Hematopoietic multipotent progenitor cell treated with erythropoietin and hydrocortisone succinate and interleukin-3 and kit ligand, for 6 days (in vitro differentiated cells): Measurements from ENCODE around the gene NSA2.
"Not testable (repeated sequence)": the region's sequence is repeated elsewhere in the genome, so short reads cannot be mapped to it uniquely, and the experiment has no call there.

ENCODE experiments used
- DNase-seq: peaks from one replicate; pipeline ENCODE4 v3.0.0-alpha.2; 2015

Gene NSA2

GRCh38 chr5:74766849-74767578, at the start of gene NSA2, which contains the start of gene GFM2:
Gene NSA2 (plus strand): TSS chr5:74767249. CDS start chr5:74767361, 112 bp downstream.
Gene GFM2 (minus strand): TSS chr5:74767117. CDS start chr5:74763742, 3,375 bp downstream.
- DNase-seq, result peak; percentile 98

GRCh38 chr5:74717596-74717995, 49.5 kb upstream of the NSA2 start:
- DNase-seq, result no peak

- peak; percentile 46 for DNase-seq
Observed at GRCh38 chr5:74722271-74722670, 44.8 kb upstream of the NSA2 start.

GRCh38 chr5:74725331-74725730, 41.7 kb upstream of the NSA2 start:
- peak; percentile 42 for DNase-seq

- no peak for DNase-seq
Observed at GRCh38 chr5:74736759-74737158, 30.3 kb upstream of the NSA2 start.

GRCh38 chr5:74738406-74738805, 28.6 kb upstream of the NSA2 start:
- DNase-seq, result no peak

GRCh38 chr5:74748742-74749141, 18.3 kb upstream of the NSA2 start:
- DNase-seq, result not testable (repeated sequence)

GRCh38 chr5:74761241-74761640, 5.8 kb upstream of the NSA2 start:
- no peak for DNase-seq

GRCh38 chr5:74762599-74762998, 4.5 kb upstream of the NSA2 start:
- no peak for DNase-seq

GRCh38 chr5:74763504-74763903, 3.5 kb upstream of the NSA2 start:
- DNase-seq, result no peak

GRCh38 chr5:74765201-74765600, 1.8 kb upstream of the NSA2 start:
- peak; percentile 14 for DNase-seq

- DNase-seq, result no peak
Observed at GRCh38 chr5:74765929-74766328, 1.1 kb upstream of the NSA2 start.

GRCh38 chr5:74766418-74766848, 616 bp upstream of the NSA2 start:
- DNase-seq, result peak; percentile 89

- peak; percentile 74 for DNase-seq
Observed at GRCh38 chr5:74767579-74767913, 497 bp downstream of the NSA2 start.

GRCh38 chr5:74772359-74772758, 5.3 kb downstream of the NSA2 start:
- no peak for DNase-seq

GRCh38 chr5:74778609-74779008, 11.6 kb downstream of the NSA2 start:
- DNase-seq, result no peak

- no peak for DNase-seq
Observed at GRCh38 chr5:74786851-74787250, 19.8 kb downstream of the NSA2 start.

- no peak for DNase-seq
Observed at GRCh38 chr5:74787424-74787823, 20.4 kb downstream of the NSA2 start.

GRCh38 chr5:74791669-74792068, 24.6 kb downstream of the NSA2 start:
- DNase-seq, result not testable (repeated sequence)

- no peak for DNase-seq
Observed at GRCh38 chr5:74798977-74799911, 32.2 kb downstream of the NSA2 start.

- no peak for DNase-seq
Observed at GRCh38 chr5:74801197-74801596, 34.1 kb downstream of the NSA2 start.

- no peak for DNase-seq
Observed at GRCh38 chr5:74801941-74802340, 34.9 kb downstream of the NSA2 start.

GRCh38 chr5:74810915-74811314, 43.9 kb downstream of the NSA2 start:
- DNase-seq, result no peak

GRCh38 chr5:74816875-74817274, 49.8 kb downstream of the NSA2 start:
- DNase-seq, result no peak
